Suprapubic skin (tissue), 4 donors: ENCODE data around the gene NTM. TPM values are rescaled to one million over a fixed set of nuclear protein-coding genes. Genes with fewer than 3 reads are reported as not detected.

Experiments used
- DNase-seq, 2 donors: peaks; one replicate each; pipeline ENCODE4 v3.0.0-alpha.2; 2019; ENCODE audit warnings: low spot score in 2 of 2
- H3K27ac ChIP-seq: fragments of 200-600 bp; sonication (generic); one replicate; pipeline ENCODE4 v1.5.1; 2019
- H3K27me3 ChIP-seq: fragments of 200-600 bp; sonication (generic); one replicate; pipeline ENCODE4 v1.5.1; 2019
- H3K36me3 ChIP-seq: fragments of 200-600 bp; sonication (generic); one replicate; pipeline ENCODE4 v1.5.1; 2019
- H3K4me1 ChIP-seq: fragments of 200-600 bp; sonication (generic); one replicate; pipeline ENCODE4 v1.5.1; 2019
- H3K4me3 ChIP-seq: fragments of 200-600 bp; sonication (generic); one replicate; pipeline ENCODE4 v1.5.1; 2019; ENCODE audit warnings: mild to moderate bottlenecking
- H3K9me3 ChIP-seq: fragments of 200-600 bp; sonication (generic); one replicate; pipeline ENCODE4 v1.5.1; 2019
- EP300 ChIP-seq: sonication (generic); formaldehyde crosslinking; IDR thresholded peaks from one replicate; pipeline ENCODE4 v1.6.1; 2017; ENCODE audit warnings: antibody characterized with exemption
- POLR2A ChIP-seq, 2 donors: fragments of 450-650 bp; IDR thresholded peaks; one replicate each; pipeline ENCODE4 v1.6.1; 2017; ENCODE audit warnings: antibody characterized with exemption in 2 of 2, mild to moderate bottlenecking in 2 of 2, moderate library complexity in 2 of 2
- POLR2AphosphoS5 ChIP-seq, 3 donors: sonication (generic); formaldehyde crosslinking; IDR thresholded peaks; one replicate each; pipeline ENCODE4 v1.6.1; 2017; ENCODE audit warnings: antibody characterized with exemption in 3 of 3
- WGBS: methylation state at CpG from one replicate; pipeline ENCODE4 v1.1.5; 2018; 5-methylcytosine and 5-hydroxymethylcytosine counted together
- total RNA-seq, 4 donors: library from RNA; depleted of rRNA; stranded (reverse); fragments of >200 nt; gene quantifications; one replicate each; pipeline ENCODE4 v1.1.0, GENCODE V29; 2016
- TF ChIP-seq, protein P1 (sequence below), 2 donors: fragments of 200-600 bp in 1 of 2; fragments of 450-650 bp in 1 of 2; sonication (generic) in 1 of 2; IDR thresholded peaks; one replicate each; pipeline ENCODE4 v1.5.1; 2016 to 2019; ENCODE audit warnings: antibody characterized with exemption in 2 of 2, mild to moderate bottlenecking in 1 of 2, moderate library complexity in 1 of 2

The NTM gene
- total RNA-seq, 4 donors from 2014 or later: 0.19 to 19.1 (median 2.1) TPM

DNA sequence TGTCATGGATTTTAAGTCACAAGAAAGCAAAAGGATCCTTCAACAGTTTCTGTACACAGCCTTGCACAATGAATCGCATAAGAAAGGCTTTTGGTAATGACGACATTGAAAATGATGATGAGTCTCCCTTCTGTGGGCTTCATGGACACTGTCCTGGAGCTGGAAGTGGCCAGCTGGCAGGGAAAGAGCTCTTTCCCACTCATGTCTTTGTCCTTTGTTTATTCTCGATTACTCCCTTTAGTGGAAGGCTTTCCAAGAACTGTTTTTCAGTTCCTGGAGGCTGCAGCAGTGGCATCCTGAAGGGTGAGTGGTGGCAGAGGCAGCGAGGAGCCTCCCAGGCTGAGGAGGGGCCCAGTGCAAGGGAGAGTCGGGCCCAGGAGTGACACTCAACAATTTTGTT is 505.2 kb downstream of the NTM start:
- Histone ChIP-seq H3K4me3 (no peak overlapping the region), H3K4me1 (no peaks in the 10 kb centered on the region), H3K27me3 (peaks cover 7% of the 10 kb centered on the region), H3K9me3 (no peaks in the 10 kb centered on the region), H3K27ac (no peak overlapping the region), H3K36me3 (no peaks in the 10 kb centered on the region)
- WGBS: 47% methylated on average over 5 of the region's 5 CpGs
- DNase-seq: no peak
- TF ChIP-seq POLR2AphosphoS5 (IDR thresholded peaks at IDR 0.05) (no peak), EP300 (no peak)

- H3K36me3 ChIP-seq: no peaks in the 10 kb centered on the region
- H3K27ac ChIP-seq: no peak overlapping the region
- H3K27me3 ChIP-seq: peaks cover 13% of the 10 kb centered on the region
- DNase-seq: no peak
- no peak overlapping the region for H3K4me3 ChIP-seq
- WGBS: 80% methylated on average over 10 of the region's 10 CpGs
- H3K9me3 ChIP-seq: no peaks in the 10 kb centered on the region
- TF ChIP-seq, protein P1, sequence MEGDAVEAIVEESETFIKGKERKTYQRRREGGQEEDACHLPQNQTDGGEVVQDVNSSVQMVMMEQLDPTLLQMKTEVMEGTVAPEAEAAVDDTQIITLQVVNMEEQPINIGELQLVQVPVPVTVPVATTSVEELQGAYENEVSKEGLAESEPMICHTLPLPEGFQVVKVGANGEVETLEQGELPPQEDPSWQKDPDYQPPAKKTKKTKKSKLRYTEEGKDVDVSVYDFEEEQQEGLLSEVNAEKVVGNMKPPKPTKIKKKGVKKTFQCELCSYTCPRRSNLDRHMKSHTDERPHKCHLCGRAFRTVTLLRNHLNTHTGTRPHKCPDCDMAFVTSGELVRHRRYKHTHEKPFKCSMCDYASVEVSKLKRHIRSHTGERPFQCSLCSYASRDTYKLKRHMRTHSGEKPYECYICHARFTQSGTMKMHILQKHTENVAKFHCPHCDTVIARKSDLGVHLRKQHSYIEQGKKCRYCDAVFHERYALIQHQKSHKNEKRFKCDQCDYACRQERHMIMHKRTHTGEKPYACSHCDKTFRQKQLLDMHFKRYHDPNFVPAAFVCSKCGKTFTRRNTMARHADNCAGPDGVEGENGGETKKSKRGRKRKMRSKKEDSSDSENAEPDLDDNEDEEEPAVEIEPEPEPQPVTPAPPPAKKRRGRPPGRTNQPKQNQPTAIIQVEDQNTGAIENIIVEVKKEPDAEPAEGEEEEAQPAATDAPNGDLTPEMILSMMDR (IDR thresholded peaks at IDR 0.05): no peak
- TF ChIP-seq EP300 (no peak), POLR2A (IDR thresholded peaks at IDR 0.05) (no peak), POLR2AphosphoS5 (IDR thresholded peaks at IDR 0.05) (no peak)
- no peaks in the 10 kb centered on the region for H3K4me1 ChIP-seq
Measured at GRCh38 chr11:131877246-131877942, 507.0 kb downstream of the NTM start.

- DNase-seq: no peak
- Histone ChIP-seq H3K4me1 (no peaks in the 10 kb centered on the region), H3K4me3 (no peak overlapping the region), H3K36me3 (no peaks in the 10 kb centered on the region), H3K9me3 (no peaks in the 10 kb centered on the region), H3K27me3 (peaks cover 13% of the 10 kb centered on the region), H3K27ac (no peak overlapping the region)
- WGBS: 56% methylated on average over 3 of the region's 3 CpGs
- no peak for TF ChIP-seq EP300
- TF ChIP-seq, protein P1 (IDR thresholded peaks at IDR 0.05): no peak
- TF ChIP-seq POLR2A (IDR thresholded peaks at IDR 0.05): no peak
- no peak for TF ChIP-seq POLR2AphosphoS5 (IDR thresholded peaks at IDR 0.05)
Measured at GRCh38 chr11:131880316-131880715, 509.9 kb downstream of the NTM start.

DNA sequence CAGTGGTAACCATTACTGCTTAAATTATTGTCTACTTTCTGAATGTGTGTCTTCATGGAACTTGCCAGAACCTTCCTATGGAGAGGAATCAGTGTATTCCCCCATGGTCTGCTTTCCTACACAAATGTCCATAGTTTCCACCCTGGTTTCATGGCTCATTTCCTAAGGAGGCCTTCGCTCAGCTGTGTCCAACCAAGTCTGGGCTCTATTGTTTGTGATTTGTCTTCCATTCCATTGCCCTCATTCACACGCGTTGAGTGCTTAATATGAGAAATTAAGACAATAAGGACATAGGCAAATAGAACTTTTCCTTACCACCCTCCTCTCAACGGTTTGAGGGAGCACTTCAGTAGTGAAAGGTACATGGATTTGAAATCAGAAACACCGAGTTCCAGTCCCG is 510.6 kb downstream of the NTM start:
- H3K27ac ChIP-seq: no peak overlapping the region
- no peaks in the 10 kb centered on the region for H3K9me3 ChIP-seq
- no peak for TF ChIP-seq POLR2AphosphoS5 (IDR thresholded peaks at IDR 0.05)
- TF ChIP-seq, protein P1 (IDR thresholded peaks at IDR 0.05): no peak
- no peak for TF ChIP-seq POLR2A (IDR thresholded peaks at IDR 0.05)
- TF ChIP-seq EP300: no peak
- no peak overlapping the region for H3K4me3 ChIP-seq
- no peaks in the 10 kb centered on the region for H3K4me1 ChIP-seq
- H3K27me3 ChIP-seq: peaks cover 13% of the 10 kb centered on the region
- WGBS: 82% methylated on average over 6 of the region's 6 CpGs
- H3K36me3 ChIP-seq: no peaks in the 10 kb centered on the region
- no peak for DNase-seq

DNA sequence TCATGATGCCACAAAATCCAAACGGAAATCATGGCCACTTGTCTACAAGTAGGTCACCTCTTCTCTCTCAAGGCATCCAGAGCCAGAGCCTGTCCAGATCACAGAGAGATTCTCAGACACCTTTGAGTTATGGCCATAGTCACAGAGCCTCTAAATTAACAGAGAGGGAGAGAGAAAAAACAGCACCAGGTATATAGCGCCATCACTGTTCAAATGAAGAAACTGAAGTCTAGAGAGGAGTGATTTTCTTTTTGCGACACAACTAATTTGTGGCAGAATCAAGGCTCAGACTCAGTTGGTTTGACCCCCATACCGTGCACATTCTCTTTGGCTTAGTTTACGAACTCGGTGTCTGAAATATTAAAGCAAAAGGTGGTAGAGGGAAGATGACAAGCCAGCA is 512.9 kb downstream of the NTM start:
- Histone ChIP-seq H3K9me3 (no peaks in the 10 kb centered on the region), H3K4me1 (no peaks in the 10 kb centered on the region), H3K36me3 (no peaks in the 10 kb centered on the region), H3K4me3 (no peak overlapping the region), H3K27me3 (peaks cover 20% of the 10 kb centered on the region), H3K27ac (no peak overlapping the region)
- WGBS: 84% methylated on average over 6 of the region's 6 CpGs
- TF ChIP-seq, protein P1 (IDR thresholded peaks at IDR 0.05): no peak
- TF ChIP-seq EP300 (no peak), POLR2A (IDR thresholded peaks at IDR 0.05) (no peak), POLR2AphosphoS5 (IDR thresholded peaks at IDR 0.05) (no peak)
- DNase-seq: no peak
